IPS-11a (cell line): ENCODE data around the gene UROD.
"Not testable (repeated sequence)": the region's sequence is repeated elsewhere in the genome, so short reads cannot be mapped to it uniquely, and the experiment has no call there.

Experiments
- H3K4me3 ChIP-seq: one replicate; pipeline ENCODE4 v1.5.1; 2013; ENCODE audit warnings: low read depth, low read length, control low read depth

UROD gene

GRCh38 chr1:45011837-45012638 is at the start of gene UROD:
TSS of gene UROD (plus strand) at chr1:45012254. CDS start at chr1:45012266, 12 bp downstream.
- H3K4me3 ChIP-seq: peak within 1 kb of the TSS; percentile 58

- H3K4me3 ChIP-seq: no peak overlapping the region
These were observed 49.3 kb upstream of the UROD start for GRCh38 chr1:44962729-44963128.

- H3K4me3 ChIP-seq: no peak overlapping the region
These were observed 47.7 kb upstream of the UROD start for GRCh38 chr1:44964396-44964795.

- H3K4me3 ChIP-seq: no peak overlapping the region
These were observed 41.7 kb upstream of the UROD start for GRCh38 chr1:44970317-44970716.

GRCh38 chr1:44973645-44974044 is 38.4 kb upstream of the UROD start:
- no peak overlapping the region for H3K4me3 ChIP-seq

- H3K4me3 ChIP-seq: no peak overlapping the region
These were observed 35.8 kb upstream of the UROD start for GRCh38 chr1:44976252-44976651.

- not testable (repeated sequence) for H3K4me3 ChIP-seq
These were observed 34.7 kb upstream of the UROD start for GRCh38 chr1:44977372-44977771.

GRCh38 chr1:44985747-44986359 is 26.2 kb upstream of the UROD start:
- peak overlapping the region; percentile 95 for H3K4me3 ChIP-seq

GRCh38 chr1:44988531-44989156 is 23.4 kb upstream of the UROD start:
- no peak overlapping the region for H3K4me3 ChIP-seq

GRCh38 chr1:44994309-44994898 is 17.6 kb upstream of the UROD start:
- no peak overlapping the region for H3K4me3 ChIP-seq

GRCh38 chr1:44995467-44996238 is 16.4 kb upstream of the UROD start:
- no peak overlapping the region for H3K4me3 ChIP-seq

- H3K4me3 ChIP-seq: no peak overlapping the region
These were observed 12.8 kb upstream of the UROD start for GRCh38 chr1:44999232-44999631.

- no peak overlapping the region for H3K4me3 ChIP-seq
These were observed 11.0 kb upstream of the UROD start for GRCh38 chr1:45001011-45001481.

GRCh38 chr1:45001576-45001975 is 10.5 kb upstream of the UROD start:
- H3K4me3 ChIP-seq: not testable (repeated sequence)

- no peak overlapping the region for H3K4me3 ChIP-seq
These were observed 9.1 kb upstream of the UROD start for GRCh38 chr1:45002650-45003645.

GRCh38 chr1:45003741-45004140 is 8.3 kb upstream of the UROD start:
- no peak overlapping the region for H3K4me3 ChIP-seq

- no peak overlapping the region for H3K4me3 ChIP-seq
These were observed 7.7 kb upstream of the UROD start for GRCh38 chr1:45004281-45004920.

- no peak overlapping the region for H3K4me3 ChIP-seq
These were observed 6.3 kb upstream of the UROD start for GRCh38 chr1:45005761-45006160.

GRCh38 chr1:45007311-45007710 is 4.7 kb upstream of the UROD start:
- no peak overlapping the region for H3K4me3 ChIP-seq
